ENCODE results near the gene GZMM. TPM values are rescaled to one million over a fixed set of nuclear protein-coding genes. Genes with fewer than 3 reads are reported as not detected.

Gene GZMM
- total RNA-seq, 2 experiments from 2014 or later: 20.7 TPM

DNA sequence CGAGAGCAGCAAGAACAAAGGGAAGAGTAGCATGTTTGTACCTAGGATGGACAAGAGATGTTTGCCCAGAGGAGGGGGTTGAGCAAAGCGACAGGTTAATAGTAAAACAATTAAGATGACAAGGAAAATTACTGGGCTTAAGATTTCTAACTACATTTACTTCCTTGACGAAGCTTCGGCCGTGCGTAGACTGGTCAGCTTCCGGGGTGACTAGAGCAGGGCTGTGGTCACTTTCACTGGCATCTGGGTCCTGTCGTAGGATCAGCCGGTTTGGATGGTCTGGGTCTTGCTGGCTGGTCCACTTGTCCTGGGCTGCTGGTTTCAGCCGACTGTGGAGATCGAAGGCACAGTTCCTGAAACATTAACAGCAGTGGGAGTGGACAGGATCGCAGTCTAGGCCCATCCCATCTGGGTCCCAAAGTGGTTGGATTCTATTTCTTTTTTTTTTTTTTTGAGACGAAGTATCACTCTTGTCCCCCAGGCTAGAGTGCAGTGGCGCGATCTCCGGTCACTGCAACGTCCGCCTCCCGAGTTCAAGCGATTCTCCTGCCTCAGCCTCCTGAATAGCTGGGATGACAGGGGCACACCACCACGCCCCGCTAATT, 23.5 kb downstream of the GZMM start:
- intact Hi-C loops (cut with micrococcal nuclease): no loop called here
- Mint-ChIP-seq H3K27ac (no peak overlapping the region), H3K27me3 (ENCODE audit: low read depth) (no peaks in the 10 kb centered on the region), H3K36me3 (ENCODE audit: low read depth) (peaks cover 3% of the 10 kb centered on the region), H3K4me3 (no peak overlapping the region), H3K4me1 (ENCODE audit: low read depth) (peaks cover 11% of the 10 kb centered on the region), H3K9me3 (no peaks in the 10 kb centered on the region)
- CTCF ChIA-PET: no interaction called here
- DNase-seq: no peak

DNA sequence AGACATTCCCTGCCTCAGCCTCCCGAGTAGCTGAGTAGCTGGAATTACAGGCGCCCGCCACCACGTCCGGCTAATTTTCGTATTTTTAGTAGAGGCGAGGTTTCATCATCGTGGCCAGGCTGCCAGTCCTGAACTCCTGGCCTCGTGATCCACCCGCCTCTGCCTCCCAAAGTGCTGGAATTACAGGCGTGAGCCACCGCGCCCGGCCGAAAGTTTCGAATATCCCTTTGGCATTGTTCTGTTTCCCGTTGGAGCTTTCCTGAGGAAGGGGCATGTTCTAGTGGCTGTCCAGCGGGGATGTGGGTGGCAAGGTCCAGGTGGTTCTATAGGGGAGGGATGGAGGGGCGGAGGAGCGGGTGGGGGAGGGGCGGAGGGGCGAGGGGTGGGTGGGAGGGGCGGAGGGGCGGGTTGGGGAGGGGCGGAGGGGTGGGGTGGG, 26.4 kb downstream of the GZMM start:
- no peaks in the 10 kb centered on the region for H3K27me3 Mint-ChIP-seq (ENCODE audit: low read depth)
- CTCF ChIA-PET: interaction anchor here (1.0 kb wide), 1 partner anchor 60 kb away, joined by 3 read pairs; no protein-coding TSS in a partner anchor
- H3K9me3 Mint-ChIP-seq: no peaks in the 10 kb centered on the region
- peaks cover 26% of the 10 kb centered on the region for H3K4me1 Mint-ChIP-seq (ENCODE audit: low read depth)
- no peak for DNase-seq
- peak overlapping the region; percentile 54 for H3K4me3 Mint-ChIP-seq
- H3K27ac Mint-ChIP-seq: no peak overlapping the region
- intact Hi-C loops (cut with micrococcal nuclease): loop anchor here (5.0 kb wide), 1 partner anchor 347 kb away; the partner anchor contains the start of gene KISS1R
- H3K36me3 Mint-ChIP-seq (ENCODE audit: low read depth): peaks cover 3% of the 10 kb centered on the region

DNA sequence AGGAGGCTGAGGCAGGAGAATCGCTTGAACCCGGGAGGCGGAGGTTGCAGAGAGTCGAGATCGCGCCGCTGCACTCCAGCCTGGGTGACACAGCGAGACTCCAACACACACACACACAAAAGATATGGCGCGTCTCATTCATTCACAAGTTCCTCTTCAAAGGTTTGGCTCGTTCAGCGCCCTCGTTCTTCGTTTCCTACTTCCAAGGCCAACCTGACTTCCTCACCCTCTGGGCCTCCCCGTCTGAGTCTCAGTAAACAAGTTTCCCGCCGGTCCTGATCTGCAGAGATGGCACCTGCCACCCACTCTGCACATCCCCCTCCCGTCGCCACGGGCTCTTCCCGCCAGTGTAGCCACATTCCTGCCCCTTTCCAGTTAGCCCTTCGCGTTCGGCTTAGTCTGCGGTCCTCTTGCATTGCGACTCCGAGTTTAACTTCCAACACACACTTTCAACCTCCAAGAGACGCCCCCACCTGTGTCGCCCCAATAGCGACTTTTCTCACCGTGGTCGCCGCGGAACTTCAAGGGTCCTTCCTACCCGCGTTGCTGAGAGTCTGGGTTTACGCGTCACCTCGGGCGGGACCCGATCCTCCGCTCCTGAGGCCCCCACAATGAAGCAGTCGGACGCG, 27.2 kb downstream of the GZMM start:
- Mint-ChIP-seq H3K4me3 (peak overlapping the region; percentile 90), H3K27ac (peak overlapping the region; percentile 92), H3K9me3 (no peaks in the 10 kb centered on the region), H3K36me3 (ENCODE audit: low read depth) (peaks cover 3% of the 10 kb centered on the region), H3K4me1 (ENCODE audit: low read depth) (peaks cover 30% of the 10 kb centered on the region), H3K27me3 (ENCODE audit: low read depth) (no peaks in the 10 kb centered on the region)
- CTCF ChIA-PET: interaction anchor here (1.1 kb wide), 1 partner anchor 64 kb away, joined by 4 read pairs; no protein-coding TSS in a partner anchor
- intact Hi-C loops (cut with micrococcal nuclease): loop anchor here (5.0 kb wide), 1 partner anchor 346 kb away; the partner anchor contains the start of gene KISS1R
- peak; percentile 78 for DNase-seq

DNA sequence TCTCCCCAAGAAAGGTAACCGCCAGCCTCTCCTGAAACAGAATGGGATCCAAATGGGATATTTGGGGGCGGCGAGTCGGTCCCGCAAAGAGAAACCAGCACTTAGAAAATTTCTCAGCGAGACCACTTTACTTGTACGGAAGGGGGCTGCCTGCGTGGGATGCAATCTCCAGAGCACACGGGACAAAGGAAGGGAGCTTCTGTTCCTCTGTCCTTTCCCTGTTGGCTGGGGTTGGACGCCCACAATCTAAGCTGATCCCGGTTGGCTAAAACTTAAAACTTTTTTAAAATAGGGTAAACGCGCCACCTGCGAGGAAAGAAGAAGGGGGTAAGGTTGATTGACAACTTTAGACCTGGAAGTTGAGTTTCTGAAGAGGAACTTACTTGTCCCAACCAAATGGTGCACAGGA, 27.7 kb downstream of the GZMM start:
- peak; percentile 51 for DNase-seq
- Mint-ChIP-seq H3K9me3 (no peaks in the 10 kb centered on the region), H3K4me3 (peak overlapping the region; percentile 90), H3K27ac (peak overlapping the region; percentile 92), H3K36me3 (ENCODE audit: low read depth) (peaks cover 3% of the 10 kb centered on the region), H3K27me3 (ENCODE audit: low read depth) (no peaks in the 10 kb centered on the region), H3K4me1 (ENCODE audit: low read depth) (peaks cover 31% of the 10 kb centered on the region)
- CTCF ChIA-PET: interaction anchor here (0.6 to 1.1 kb wide), 2 partner anchors 65 to 94 kb away, joined by 3 to 4 read pairs; no protein-coding TSS in a partner anchor
- intact Hi-C loops (cut with micrococcal nuclease): loop anchor here (5.0 kb wide), 1 partner anchor 346 kb away; the partner anchor contains the start of gene KISS1R

DNA sequence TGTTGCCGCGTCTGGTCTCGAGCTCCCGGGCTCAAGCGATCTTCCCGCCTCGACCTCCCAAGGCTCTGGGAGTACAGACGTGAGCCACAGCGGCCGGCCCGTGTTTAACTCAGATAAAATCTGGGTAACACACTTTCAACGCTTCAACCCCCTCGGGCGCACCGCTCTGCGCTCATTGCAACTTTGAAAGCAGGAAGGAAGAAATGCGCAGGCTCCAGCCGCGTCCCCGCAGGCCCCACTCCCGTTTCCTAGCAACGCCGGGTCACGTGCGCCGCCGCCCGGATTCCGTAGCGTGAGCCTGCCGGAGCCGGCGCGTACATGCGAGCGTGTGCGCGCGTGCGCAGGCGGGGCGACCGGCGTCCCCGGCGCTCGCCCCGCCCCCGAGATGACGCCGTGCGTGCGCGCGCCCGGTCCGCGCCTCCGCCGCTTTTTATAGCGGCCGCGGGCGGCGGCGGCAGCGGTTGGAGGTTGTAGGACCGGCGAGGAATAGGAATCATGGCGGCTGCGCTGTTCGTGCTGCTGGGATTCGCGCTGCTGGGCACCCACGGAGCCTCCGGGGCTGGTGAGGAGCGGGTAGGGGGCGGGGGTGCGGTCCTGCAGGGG, 28.4 kb downstream of the GZMM start, which contains the start of gene BSG:
Gene BSG (plus strand): TSS at position 457 of the 603 bp plus-strand sequence. CDS start 39 bp downstream, at position 496.
- H3K36me3 Mint-ChIP-seq (ENCODE audit: low read depth): peaks cover 3% of the 10 kb centered on the region

DNA sequence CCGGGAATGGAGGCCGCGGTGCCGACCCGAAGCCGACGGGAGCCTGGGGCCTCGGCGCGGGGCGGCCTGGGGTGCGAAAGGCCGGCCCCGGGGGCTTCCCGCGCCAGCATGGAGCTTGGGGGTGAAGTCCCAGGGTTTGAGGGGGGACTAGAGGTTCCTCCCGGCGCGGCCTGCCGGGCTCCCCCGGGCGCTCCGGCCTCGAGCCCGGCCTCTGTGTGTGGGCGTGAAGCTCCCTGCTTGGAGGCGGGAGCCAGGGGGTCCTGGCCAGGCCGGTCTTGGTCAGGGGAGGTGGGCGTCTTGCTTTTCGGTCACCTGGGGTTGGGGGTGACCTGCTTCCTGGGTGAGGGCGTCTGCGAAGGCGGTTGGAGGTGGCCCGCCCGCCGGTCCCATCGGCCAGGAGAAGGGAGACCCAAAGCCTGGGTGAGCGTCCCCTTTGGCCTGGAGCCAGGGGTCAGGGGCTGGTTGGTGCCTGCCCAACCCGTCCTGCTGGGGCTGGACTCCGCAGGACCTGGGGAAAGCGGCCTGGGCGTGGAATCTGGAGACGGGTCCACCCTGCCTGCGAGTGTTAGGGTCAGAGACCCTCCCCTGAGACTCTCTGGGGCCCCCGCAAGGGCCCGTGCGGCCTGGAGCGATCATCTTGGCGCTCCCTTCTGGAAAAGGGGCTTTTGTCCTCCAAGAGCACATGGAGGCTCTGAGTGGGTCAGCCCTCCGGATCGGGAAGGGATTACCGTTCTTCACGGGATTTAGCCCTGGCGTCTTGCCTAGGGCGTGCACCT, 29.1 kb downstream of the GZMM start:
- peak; percentile 40 for DNase-seq
- peak overlapping the region; percentile 86 for H3K4me3 Mint-ChIP-seq
- H3K4me1 Mint-ChIP-seq (ENCODE audit: low read depth): peaks cover 36% of the 10 kb centered on the region
- intact Hi-C loops (cut with micrococcal nuclease): loop anchor here (1.0 to 5.0 kb wide), 8 partner anchors 38 to 344 kb away; partner anchors contain the start of genes CDC34, KISS1R, POLRMT and PTBP1
- H3K27me3 Mint-ChIP-seq (ENCODE audit: low read depth): no peaks in the 10 kb centered on the region
- peak overlapping the region; percentile 65 for H3K27ac Mint-ChIP-seq
- CTCF ChIA-PET: no interaction called here
- no peaks in the 10 kb centered on the region for H3K9me3 Mint-ChIP-seq
- peaks cover 3% of the 10 kb centered on the region for H3K36me3 Mint-ChIP-seq (ENCODE audit: low read depth)

More for the DNA sequence above, 28.4 kb downstream of the GZMM start, which contains the start of gene BSG:
- Mint-ChIP-seq H3K9me3 (no peaks in the 10 kb centered on the region), H3K4me3 (peak within 1 kb of the TSS; percentile 90), H3K4me1 (ENCODE audit: low read depth) (peaks cover 36% of the 10 kb centered on the region), H3K27me3 (ENCODE audit: low read depth) (no peaks in the 10 kb centered on the region), H3K27ac (peak within 1 kb of the TSS; percentile 98)
- intact Hi-C loops (cut with micrococcal nuclease): loop anchor here (1.0 to 5.0 kb wide), 8 partner anchors 39 to 345 kb away; partner anchors contain the start of genes CDC34, KISS1R, POLRMT and PTBP1
- DNase-seq: peak; percentile 99
- CTCF ChIA-PET: interaction anchor here (0.6 to 1.1 kb wide), 2 partner anchors 66 to 93 kb away, joined by 3 to 4 read pairs; no protein-coding TSS in a partner anchor

DNA sequence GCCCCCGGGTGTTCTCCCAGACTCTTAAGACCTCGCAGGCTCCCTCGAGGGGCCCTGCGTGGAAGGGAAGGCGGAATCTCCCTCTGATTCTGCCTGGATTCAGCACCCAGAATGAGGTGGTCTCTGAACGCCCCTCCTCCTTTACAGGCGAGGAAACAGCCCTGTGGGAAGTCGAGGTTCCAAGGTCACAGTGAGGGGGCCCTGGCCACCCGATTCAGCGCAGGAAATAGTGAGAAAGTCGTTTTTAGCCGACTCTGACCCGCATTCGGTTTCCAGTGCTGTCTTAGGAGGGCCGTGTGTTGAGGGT, 29.6 kb downstream of the GZMM start:
- Mint-ChIP-seq H3K27ac (peak overlapping the region; percentile 65), H3K27me3 (ENCODE audit: low read depth) (no peaks in the 10 kb centered on the region), H3K4me1 (ENCODE audit: low read depth) (peaks cover 36% of the 10 kb centered on the region), H3K36me3 (ENCODE audit: low read depth) (peaks cover 3% of the 10 kb centered on the region), H3K4me3 (peak overlapping the region; percentile 78), H3K9me3 (no peaks in the 10 kb centered on the region)
- no peak for DNase-seq
- CTCF ChIA-PET: no interaction called here
- intact Hi-C loops (cut with micrococcal nuclease): loop anchor here (2.0 to 5.0 kb wide), 2 partner anchors 67 to 344 kb away; partner anchors contain the start of genes KISS1R and TPGS1

DNA sequence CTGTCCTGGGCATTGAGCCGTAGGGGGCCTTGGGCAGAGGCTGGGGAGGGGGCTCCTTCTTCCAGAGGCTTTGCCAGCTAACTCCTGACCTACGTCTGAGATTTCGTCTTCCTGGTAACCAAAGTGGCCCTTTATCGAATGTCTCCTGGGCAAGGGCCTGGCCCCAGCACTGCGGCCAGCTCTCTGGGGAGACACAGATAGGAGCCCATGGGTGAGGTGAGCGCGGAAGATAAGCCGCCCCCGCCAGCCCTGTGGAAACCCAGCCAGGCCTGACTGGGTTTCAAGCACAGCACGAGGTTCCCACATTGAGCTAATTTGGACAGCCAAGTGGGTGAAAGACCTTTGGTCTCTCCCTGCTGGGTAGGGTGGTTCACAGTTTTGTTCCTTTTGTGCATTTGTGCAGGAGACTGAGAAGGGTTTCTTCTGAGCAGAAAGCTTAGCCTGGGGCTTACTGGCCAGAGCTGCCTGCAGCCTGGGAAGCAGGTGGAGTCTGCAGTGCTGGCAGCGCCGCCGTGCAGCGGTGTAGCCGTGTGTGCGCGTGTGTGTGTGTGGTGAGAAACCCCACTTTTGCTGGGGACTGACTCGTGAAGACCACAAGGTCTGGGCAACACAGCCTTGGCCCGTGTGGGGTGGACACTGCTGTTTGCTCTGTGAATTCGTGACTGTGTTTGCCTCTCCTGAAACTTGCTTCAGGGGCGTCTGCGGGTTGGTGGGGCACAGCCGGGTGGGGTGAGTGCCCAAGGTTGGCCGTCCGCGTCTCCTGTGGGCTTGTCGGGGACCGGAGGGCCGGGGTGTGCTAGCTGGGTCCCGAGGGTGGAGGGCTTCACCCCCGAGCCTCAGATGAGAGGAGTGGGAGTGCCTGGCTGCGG, 31.0 kb downstream of the GZMM start:
- intact Hi-C loops (cut with micrococcal nuclease): loop anchor here (5.0 kb wide), 1 partner anchor 342 kb away; the partner anchor contains the start of gene KISS1R
- no peak for DNase-seq
- H3K27ac Mint-ChIP-seq: no peak overlapping the region

DNA sequence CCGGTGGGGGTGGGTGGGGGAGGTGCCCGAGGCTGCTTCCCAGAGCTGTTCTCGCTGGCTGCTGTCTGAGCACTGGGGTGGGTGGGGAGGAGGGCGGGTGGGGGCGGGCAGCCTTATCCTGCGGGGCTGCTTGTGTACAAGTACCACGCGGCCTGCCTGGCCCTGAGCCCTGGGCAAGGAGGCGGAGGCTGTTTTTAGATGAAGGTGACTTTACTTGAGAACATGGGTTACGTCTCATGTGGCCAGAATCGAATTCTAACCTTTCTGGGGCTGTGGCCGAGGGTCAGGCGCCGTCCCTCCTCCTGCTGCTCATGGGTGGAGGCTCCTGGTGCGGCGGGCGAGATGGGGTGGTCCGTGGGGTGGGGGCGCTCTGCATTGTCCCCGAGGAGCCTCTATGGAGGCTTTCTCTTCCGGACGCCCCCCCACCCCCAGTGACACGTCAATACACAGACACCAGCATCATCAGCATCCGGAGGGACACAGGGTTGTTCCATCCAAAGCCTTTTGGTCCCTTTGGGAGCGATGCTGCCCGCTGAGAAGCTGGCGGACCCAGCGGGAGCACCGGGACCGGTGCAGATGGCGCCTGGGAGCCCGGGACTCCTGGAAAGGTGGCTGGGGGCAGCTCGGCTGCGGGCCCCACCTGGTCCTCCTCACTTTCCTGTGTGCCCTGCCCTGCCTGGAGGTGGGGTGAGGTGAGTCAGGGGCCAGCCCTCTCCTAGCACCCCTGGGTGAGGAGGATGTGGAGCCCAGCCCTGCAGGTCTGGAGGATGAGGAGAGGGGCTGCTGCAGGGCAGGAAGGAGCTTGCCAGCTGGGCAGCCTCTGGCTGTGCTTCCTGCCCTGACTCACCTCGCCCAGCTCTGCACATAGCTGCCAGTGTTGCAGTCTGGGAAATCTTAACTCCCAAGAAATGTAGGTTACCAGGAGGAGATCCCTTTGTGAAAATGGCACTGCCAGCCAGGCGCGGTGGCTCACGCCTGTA, 32.0 kb downstream of the GZMM start:
- intact Hi-C loops (cut with micrococcal nuclease): no loop called here
- CTCF ChIA-PET: interaction anchor here (0.6 to 2.0 kb wide), 2 partner anchors 8 to 162 kb away, joined by 3 to 7 read pairs; no protein-coding TSS in a partner anchor

More for the DNA sequence above, 31.0 kb downstream of the GZMM start:
- CTCF ChIA-PET: interaction anchor here (0.7 to 2.0 kb wide), 2 partner anchors 9 to 20 kb away, joined by 3 to 7 read pairs; no protein-coding TSS in a partner anchor
- Mint-ChIP-seq H3K4me3 (peak overlapping the region; percentile 20), H3K4me1 (ENCODE audit: low read depth) (peaks cover 32% of the 10 kb centered on the region), H3K9me3 (no peaks in the 10 kb centered on the region), H3K27me3 (ENCODE audit: low read depth) (no peaks in the 10 kb centered on the region), H3K36me3 (ENCODE audit: low read depth) (peaks cover 3% of the 10 kb centered on the region)

DNA sequence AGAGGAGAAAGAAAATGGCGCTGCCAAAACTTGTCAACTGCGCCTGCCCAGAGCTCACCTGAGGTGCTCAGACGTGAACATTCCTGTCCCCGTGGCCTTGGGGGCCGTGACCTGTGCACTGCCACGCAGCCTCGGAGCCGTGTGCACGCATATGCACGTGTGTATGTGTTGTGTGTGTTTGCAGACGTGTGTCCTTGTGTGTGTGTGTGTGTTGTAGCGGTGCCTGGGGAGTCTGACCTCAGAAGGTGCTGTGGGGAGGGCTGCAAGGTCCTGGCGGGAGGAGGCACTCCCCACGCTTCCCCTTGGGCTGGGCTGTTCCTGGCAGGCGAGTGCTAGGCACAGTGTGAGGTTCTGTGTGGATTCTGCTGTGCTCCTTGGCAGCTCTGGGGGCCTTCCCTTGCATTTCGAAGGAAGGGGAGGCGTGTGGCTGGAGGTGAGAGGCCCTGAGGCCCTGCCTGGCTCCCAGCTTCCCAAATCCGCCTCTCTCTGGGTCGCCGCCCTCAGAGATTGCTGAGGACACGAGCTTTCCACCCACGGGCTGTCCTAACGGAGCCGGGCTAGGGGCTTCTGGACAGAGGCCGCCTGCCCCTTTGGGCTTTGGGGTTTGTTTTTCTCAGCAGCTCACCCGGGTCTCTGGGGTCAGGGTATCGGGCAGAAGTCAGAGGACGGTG, 33.0 kb downstream of the GZMM start:
- Mint-ChIP-seq H3K4me3 (no peak overlapping the region), H3K27ac (no peak overlapping the region), H3K9me3 (no peaks in the 10 kb centered on the region), H3K27me3 (ENCODE audit: low read depth) (no peaks in the 10 kb centered on the region), H3K4me1 (ENCODE audit: low read depth) (peaks cover 25% of the 10 kb centered on the region), H3K36me3 (ENCODE audit: low read depth) (no peaks in the 10 kb centered on the region)
- CTCF ChIA-PET: no interaction called here
- intact Hi-C loops (cut with micrococcal nuclease): no loop called here
- no peak for DNase-seq

More for the DNA sequence above, 32.0 kb downstream of the GZMM start:
- peaks cover 3% of the 10 kb centered on the region for H3K36me3 Mint-ChIP-seq (ENCODE audit: low read depth)
- no peak for DNase-seq
- peaks cover 31% of the 10 kb centered on the region for H3K4me1 Mint-ChIP-seq (ENCODE audit: low read depth)
- no peaks in the 10 kb centered on the region for H3K9me3 Mint-ChIP-seq
- no peaks in the 10 kb centered on the region for H3K27me3 Mint-ChIP-seq (ENCODE audit: low read depth)
- H3K4me3 Mint-ChIP-seq: no peak overlapping the region
- H3K27ac Mint-ChIP-seq: no peak overlapping the region
